ENCODE results near the gene STS. TPM values are rescaled to one million over a fixed set of nuclear protein-coding genes. Genes with fewer than 3 reads are reported as not detected.
A peak's percentile ranks its signal among the peaks of the same experiment; 100 is the strongest.

Gene STS
- total and polyA plus RNA-seq, 10 of the 15 experiments (the other 5 are each of a cell fraction or from before 2014, with no cell fraction given) = 1.6 to 19.4 (median 4.7) TPM

DNA sequence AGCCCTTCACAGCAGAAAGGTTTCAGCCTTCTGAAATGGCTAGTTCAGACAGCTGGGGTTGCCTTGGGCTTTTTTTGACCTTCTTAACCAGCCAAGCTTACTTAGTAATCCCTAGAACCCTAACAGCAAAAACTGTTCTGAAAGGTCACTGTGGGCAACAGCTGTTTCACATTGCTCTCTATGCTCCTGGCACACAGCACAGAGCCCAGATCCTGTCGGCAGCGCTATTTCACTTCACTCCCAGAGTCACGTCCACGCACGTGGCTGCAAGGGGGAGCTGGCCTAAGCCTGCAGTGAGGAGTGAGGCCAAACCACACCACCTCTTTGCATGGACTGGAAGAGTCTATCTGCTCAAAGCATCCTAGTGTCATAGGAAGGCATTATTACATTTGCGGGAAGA, 32.0 kb upstream of the STS start (continued):
- no peak for TF ChIP-seq KLF5 (IDR thresholded peaks at IDR 0.05; ENCODE audit: partially characterized antibody)
- no peak for TF ChIP-seq SREBF2 (IDR thresholded peaks at IDR 0.05; ENCODE audit: low read length)
- TF ChIP-seq SRF (IDR thresholded peaks at IDR 0.05; ENCODE audit: low read depth in 2 of 2, low read length in 2 of 2) = 0 out of 4 replicates have a peak, but pooled peaks of 1 of the 2 experiments have one; percentile 15
- no peak for TF ChIP-seq BMI1 (IDR thresholded peaks at IDR 0.05; ENCODE audit: borderline replicate concordance)
- peak; percentile 83 for TF ChIP-seq SKIL (IDR thresholded peaks at IDR 0.05; ENCODE audit: low read depth, poor library complexity, severe bottlenecking)
- 0 out of 2 replicates have a peak, but pooled peaks have one; percentile 37 for TF ChIP-seq POLR2A (IDR thresholded peaks at IDR 0.05; ENCODE audit: low read depth, low read length)
- no peak for TF ChIP-seq POLR2AphosphoS5 (IDR thresholded peaks at IDR 0.05; ENCODE audit: low read length)
- TF ChIP-seq, protein P1, sequence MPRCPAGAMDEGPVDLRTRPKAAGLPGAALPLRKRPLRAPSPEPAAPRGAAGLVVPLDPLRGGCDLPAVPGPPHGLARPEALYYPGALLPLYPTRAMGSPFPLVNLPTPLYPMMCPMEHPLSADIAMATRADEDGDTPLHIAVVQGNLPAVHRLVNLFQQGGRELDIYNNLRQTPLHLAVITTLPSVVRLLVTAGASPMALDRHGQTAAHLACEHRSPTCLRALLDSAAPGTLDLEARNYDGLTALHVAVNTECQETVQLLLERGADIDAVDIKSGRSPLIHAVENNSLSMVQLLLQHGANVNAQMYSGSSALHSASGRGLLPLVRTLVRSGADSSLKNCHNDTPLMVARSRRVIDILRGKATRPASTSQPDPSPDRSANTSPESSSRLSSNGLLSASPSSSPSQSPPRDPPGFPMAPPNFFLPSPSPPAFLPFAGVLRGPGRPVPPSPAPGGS (IDR thresholded peaks at IDR 0.05; ENCODE audit: borderline replicate concordance, insufficient read depth, low read depth, low read length, poor library complexity, severe bottlenecking) = peak; percentile 72
- TF ChIP-seq CHD1 (IDR thresholded peaks at IDR 0.05; ENCODE audit: low read depth, low read length) = no peak
- TF ChIP-seq, protein P2, sequence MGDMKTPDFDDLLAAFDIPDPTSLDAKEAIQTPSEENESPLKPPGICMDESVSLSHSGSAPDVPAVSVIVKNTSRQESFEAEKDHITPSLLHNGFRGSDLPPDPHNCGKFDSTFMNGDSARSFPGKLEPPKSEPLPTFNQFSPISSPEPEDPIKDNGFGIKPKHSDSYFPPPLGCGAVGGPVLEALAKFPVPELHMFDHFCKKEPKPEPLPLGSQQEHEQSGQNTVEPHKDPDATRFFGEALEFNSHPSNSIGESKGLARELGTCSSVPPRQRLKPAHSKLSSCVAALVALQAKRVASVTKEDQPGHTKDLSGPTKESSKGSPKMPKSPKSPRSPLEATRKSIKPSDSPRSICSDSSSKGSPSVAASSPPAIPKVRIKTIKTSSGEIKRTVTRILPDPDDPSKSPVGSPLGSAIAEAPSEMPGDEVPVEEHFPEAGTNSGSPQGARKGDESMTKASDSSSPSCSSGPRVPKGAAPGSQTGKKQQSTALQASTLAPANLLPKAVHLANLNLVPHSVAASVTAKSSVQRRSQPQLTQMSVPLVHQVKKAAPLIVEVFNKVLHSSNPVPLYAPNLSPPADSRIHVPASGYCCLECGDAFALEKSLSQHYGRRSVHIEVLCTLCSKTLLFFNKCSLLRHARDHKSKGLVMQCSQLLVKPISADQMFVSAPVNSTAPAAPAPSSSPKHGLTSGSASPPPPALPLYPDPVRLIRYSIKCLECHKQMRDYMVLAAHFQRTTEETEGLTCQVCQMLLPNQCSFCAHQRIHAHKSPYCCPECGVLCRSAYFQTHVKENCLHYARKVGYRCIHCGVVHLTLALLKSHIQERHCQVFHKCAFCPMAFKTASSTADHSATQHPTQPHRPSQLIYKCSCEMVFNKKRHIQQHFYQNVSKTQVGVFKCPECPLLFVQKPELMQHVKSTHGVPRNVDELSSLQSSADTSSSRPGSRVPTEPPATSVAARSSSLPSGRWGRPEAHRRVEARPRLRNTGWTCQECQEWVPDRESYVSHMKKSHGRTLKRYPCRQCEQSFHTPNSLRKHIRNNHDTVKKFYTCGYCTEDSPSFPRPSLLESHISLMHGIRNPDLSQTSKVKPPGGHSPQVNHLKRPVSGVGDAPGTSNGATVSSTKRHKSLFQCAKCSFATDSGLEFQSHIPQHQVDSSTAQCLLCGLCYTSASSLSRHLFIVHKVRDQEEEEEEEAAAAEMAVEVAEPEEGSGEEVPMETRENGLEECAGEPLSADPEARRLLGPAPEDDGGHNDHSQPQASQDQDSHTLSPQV (IDR thresholded peaks at IDR 0.05) = no peak
- TF ChIP-seq TCF3 (IDR thresholded peaks at IDR 0.05; ENCODE audit: borderline replicate concordance, insufficient read depth, low read depth, low read length) = peak; percentile 91
- no peak for TF ChIP-seq RAD51 (IDR thresholded peaks at IDR 0.05)
- TF ChIP-seq, protein P3, sequence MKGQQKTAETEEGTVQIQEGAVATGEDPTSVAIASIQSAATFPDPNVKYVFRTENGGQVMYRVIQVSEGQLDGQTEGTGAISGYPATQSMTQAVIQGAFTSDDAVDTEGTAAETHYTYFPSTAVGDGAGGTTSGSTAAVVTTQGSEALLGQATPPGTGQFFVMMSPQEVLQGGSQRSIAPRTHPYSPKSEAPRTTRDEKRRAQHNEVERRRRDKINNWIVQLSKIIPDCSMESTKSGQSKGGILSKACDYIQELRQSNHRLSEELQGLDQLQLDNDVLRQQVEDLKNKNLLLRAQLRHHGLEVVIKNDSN (IDR thresholded peaks at IDR 0.05; ENCODE audit: borderline replicate concordance, extremely low read length, insufficient read depth, low read depth, low read length) = no peak
- TF ChIP-seq PRDM15 (CRISPR knock-in tag; IDR thresholded peaks at IDR 0.05) = no peak
- 0 out of 2 replicates have a peak, but pooled peaks have one; percentile 34 for TF ChIP-seq ASH2L (IDR thresholded peaks at IDR 0.05; ENCODE audit: borderline replicate concordance, low read depth)
- no peak for TF ChIP-seq NFYB (IDR thresholded peaks at IDR 0.05; ENCODE audit: insufficient read depth, low read depth, low read length)

All from GM12878 (cell line).